Measurements from ENCODE around the gene ZRSR2.
"Not testable (repeated sequence)": the region's sequence is repeated elsewhere in the genome, so short reads cannot be mapped to it uniquely, and the experiment has no call there.

ZRSR2 gene

GRCh38 chrX:15825936-15826335 lies 35.7 kb downstream of the ZRSR2 start:
- no peak overlapping the region for H3K27ac ChIP-seq (ENCODE audit: low read depth, low read length)
- no peaks in the 10 kb centered on the region for H3K9me3 ChIP-seq (ENCODE audit: control insufficient read depth, insufficient read depth, low read depth, low read length)
- no peak overlapping the region for H3K9ac ChIP-seq (ENCODE audit: low read length)
- H3K4me1 ChIP-seq (ENCODE audit: control insufficient read depth, insufficient read depth, low read length) = no peaks in the 10 kb centered on the region; the same call in 1 of the 2 replicates
- no peak overlapping the region for H3K4me3 ChIP-seq (ENCODE audit: low read depth, low read length)
- H3K36me3 ChIP-seq (ENCODE audit: control insufficient read depth, insufficient read depth, low read length) = peaks cover 52% of the 10 kb centered on the region
- no peaks in the 10 kb centered on the region for H3K27me3 ChIP-seq (ENCODE audit: control insufficient read depth, insufficient read depth, low read length)

DNA sequence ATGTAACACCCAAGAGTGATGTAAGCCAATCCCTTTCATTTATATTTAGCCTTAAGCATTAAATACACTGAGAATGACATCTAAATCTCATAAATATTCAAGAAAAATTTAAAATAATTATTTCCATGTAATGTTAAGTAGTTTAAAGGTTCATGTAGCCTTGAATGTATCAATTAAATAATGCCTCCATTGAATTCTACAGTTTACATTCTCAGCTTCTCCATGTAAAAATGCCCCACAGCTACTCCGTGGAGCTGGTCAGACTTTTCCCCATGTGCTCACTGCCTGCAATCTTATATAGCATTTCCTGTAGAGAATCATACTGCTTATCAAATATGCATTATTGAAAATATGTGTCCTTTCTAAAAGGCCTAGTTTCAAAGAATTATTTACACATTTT lies 38.9 kb downstream of the ZRSR2 start:
- no peak overlapping the region for H3K27ac ChIP-seq (ENCODE audit: low read depth, low read length)
- peaks cover 13% of the 10 kb centered on the region for H3K4me1 ChIP-seq (ENCODE audit: control insufficient read depth, insufficient read depth, low read length)
- H3K9ac ChIP-seq (ENCODE audit: low read length) = no peak overlapping the region
- H3K27me3 ChIP-seq (ENCODE audit: control insufficient read depth, insufficient read depth, low read length) = no peaks in the 10 kb centered on the region
- H3K36me3 ChIP-seq (ENCODE audit: control insufficient read depth, insufficient read depth, low read length) = peaks cover 42% of the 10 kb centered on the region
- no peak overlapping the region for H3K4me3 ChIP-seq (ENCODE audit: low read depth, low read length)
- H3K9me3 ChIP-seq (ENCODE audit: control insufficient read depth, insufficient read depth, low read depth, low read length) = no peaks in the 10 kb centered on the region

DNA sequence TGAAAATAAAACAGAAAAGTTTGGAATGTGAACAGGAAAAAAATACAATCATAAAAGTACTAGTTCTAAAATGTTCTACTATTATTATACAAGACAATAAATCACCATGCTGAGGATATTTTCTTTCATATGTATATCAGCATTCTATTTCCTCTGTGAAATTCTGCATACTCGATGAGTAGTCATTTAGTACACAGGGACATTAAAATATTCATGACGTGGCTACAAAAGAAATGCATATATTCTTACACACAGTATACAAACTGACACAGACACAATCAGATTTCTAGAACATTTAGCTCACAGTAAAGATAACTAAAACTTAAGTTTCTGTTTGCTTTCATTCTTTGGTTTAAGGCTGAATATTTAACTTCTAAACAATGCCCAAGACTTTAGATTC lies 41.1 kb downstream of the ZRSR2 start:
- H3K4me3 ChIP-seq (ENCODE audit: low read depth, low read length); H3K27me3 ChIP-seq (ENCODE audit: control insufficient read depth, insufficient read depth, low read length); H3K27ac ChIP-seq (ENCODE audit: low read depth, low read length); H3K9me3 ChIP-seq (ENCODE audit: control insufficient read depth, insufficient read depth, low read depth, low read length); H3K9ac ChIP-seq (ENCODE audit: low read length): not testable (repeated sequence)
- peaks cover 18% of the 10 kb centered on the region for H3K4me1 ChIP-seq (ENCODE audit: control insufficient read depth, insufficient read depth, low read length)
- peaks cover 45% of the 10 kb centered on the region for H3K36me3 ChIP-seq (ENCODE audit: control insufficient read depth, insufficient read depth, low read length)

DNA sequence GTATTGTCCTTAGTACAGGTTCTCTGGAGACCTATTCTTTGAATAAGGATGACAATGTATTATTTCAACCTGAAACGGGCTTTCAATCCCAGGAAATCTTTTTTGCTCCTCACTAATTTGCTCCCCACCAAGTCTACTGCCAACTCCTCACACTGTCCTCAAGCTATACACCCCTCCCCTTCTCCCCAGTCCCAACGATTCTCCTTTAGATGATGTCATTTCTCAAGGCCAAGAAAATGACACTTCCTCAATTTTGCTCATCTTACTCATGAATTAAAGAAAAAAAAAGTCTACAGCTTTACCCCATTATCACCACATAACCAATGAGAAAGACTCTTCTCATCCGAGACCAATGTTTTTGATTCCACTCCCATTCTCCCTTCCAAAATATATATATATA lies 43.8 kb downstream of the ZRSR2 start:
- H3K4me1 ChIP-seq (ENCODE audit: control insufficient read depth, insufficient read depth, low read length) = peaks cover 18% of the 10 kb centered on the region; the same call in 1 of the 2 replicates
- H3K4me3 ChIP-seq (ENCODE audit: low read depth, low read length) = no peak overlapping the region
- H3K36me3 ChIP-seq (ENCODE audit: control insufficient read depth, insufficient read depth, low read length) = peaks cover 56% of the 10 kb centered on the region
- no peaks in the 10 kb centered on the region for H3K27me3 ChIP-seq (ENCODE audit: control insufficient read depth, insufficient read depth, low read length)
- H3K27ac ChIP-seq (ENCODE audit: low read depth, low read length) = no peak overlapping the region
- no peaks in the 10 kb centered on the region for H3K9me3 ChIP-seq (ENCODE audit: control insufficient read depth, insufficient read depth, low read depth, low read length)
- H3K9ac ChIP-seq (ENCODE audit: low read length) = no peak overlapping the region

DNA sequence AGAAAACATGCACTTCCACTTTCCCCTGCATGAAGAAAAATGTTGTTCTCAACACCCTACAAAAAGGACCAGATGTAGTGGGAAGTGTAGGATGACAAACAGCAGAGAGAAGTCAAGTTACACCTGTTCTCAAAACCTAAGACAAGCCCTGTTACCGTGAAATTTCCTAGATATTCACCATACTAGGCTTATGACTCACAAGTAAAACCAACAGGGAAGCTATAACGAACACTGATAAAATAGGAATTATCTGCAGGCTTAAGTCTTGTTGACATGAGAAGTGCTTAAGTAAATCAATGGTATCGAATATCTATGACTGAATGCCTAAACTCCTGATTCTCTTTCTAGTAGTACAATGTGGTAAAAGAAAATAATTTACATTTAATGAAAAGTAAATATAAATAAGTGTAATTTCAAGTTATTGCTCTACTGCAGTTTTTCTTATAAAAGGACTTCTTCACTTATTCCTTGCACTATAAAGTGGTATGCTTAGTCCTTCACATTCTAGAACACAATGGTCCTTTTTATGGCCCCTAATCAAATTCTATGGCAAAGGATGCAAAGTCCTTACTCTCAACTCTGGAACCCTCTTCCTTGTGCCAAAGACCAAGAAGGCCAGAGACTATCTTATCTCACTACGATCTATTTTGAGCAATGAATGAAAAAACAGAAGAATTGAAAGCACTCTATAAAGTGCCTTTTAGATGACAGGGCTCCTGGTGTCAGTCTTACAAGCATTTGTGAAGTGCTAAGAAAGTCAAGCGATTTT lies 44.7 kb downstream of the ZRSR2 start:
- Histone ChIP-seq H3K9ac (ENCODE audit: low read length) (no peak overlapping the region), H3K27ac (ENCODE audit: low read depth, low read length) (no peak overlapping the region), H3K27me3 (ENCODE audit: control insufficient read depth, insufficient read depth, low read length) (no peaks in the 10 kb centered on the region), H3K4me1 (ENCODE audit: control insufficient read depth, insufficient read depth, low read length) (peaks cover 18% of the 10 kb centered on the region; the same call in 1 of the 2 replicates), H3K4me3 (ENCODE audit: low read depth, low read length) (no peak overlapping the region), H3K36me3 (ENCODE audit: control insufficient read depth, insufficient read depth, low read length) (peaks cover 57% of the 10 kb centered on the region), H3K9me3 (ENCODE audit: control insufficient read depth, insufficient read depth, low read depth, low read length) (no peaks in the 10 kb centered on the region)

DNA sequence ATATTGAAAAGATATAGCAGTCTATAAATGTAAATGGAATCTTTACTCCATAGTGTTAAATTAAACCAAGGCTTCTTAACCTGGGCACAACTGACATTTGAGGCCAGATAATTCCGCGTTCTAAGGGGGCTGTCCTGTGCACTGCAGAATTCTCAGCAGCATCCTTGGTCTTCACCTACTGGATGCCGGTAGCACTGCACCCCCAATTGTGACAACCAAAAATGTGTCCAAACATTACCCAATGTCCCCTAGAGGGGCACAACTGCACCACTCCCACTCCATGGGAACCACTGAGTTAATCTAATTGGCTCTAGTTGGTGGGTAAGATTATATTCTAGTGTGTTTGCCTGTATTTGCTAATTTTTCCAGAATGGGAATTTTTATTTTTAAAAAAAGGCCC lies 47.7 kb downstream of the ZRSR2 start:
- H3K27me3 ChIP-seq (ENCODE audit: control insufficient read depth, insufficient read depth, low read length) = no peaks in the 10 kb centered on the region
- H3K4me1 ChIP-seq (ENCODE audit: control insufficient read depth, insufficient read depth, low read length) = peaks cover 19% of the 10 kb centered on the region; the same call in 1 of the 2 replicates
- H3K9ac ChIP-seq (ENCODE audit: low read length) = no peak overlapping the region
- H3K36me3 ChIP-seq (ENCODE audit: control insufficient read depth, insufficient read depth, low read length) = peaks cover 78% of the 10 kb centered on the region
- no peak overlapping the region for H3K27ac ChIP-seq (ENCODE audit: low read depth, low read length)
- no peaks in the 10 kb centered on the region for H3K9me3 ChIP-seq (ENCODE audit: control insufficient read depth, insufficient read depth, low read depth, low read length)
- no peak overlapping the region for H3K4me3 ChIP-seq (ENCODE audit: low read depth, low read length)

DNA sequence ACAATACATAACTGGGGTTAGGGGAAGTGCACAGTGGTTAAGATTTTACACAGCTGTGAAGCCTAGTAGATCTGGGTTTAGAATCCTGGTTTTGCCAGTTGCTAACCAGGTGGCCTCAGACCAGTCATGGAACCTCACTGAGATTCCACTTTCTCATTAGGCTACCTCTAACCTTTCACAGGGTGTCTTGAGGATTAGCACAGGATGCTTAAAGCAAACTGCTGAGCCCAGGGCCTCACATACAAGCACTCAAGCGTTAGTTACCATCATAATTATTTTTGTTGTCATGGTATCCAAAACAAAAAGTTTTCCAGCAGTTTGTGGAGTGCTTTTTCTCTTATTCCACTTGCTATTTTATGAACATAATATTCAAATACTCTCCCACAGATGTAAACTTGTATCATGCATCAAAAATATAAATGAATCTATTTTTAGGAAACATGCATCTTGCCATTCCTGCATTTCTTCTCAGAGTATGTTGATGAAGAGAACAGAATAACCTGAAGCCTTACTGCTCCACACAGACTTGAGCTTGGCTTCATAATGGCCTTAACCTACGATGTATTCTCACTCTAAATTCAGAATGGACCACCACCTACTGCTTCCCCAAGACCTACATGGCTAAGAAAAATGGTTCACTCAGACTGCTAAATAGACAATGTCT lies 51.7 kb downstream of the ZRSR2 start:
- Histone ChIP-seq H3K9me3 (ENCODE audit: control insufficient read depth, insufficient read depth, low read depth, low read length) (no peaks in the 10 kb centered on the region), H3K9ac (ENCODE audit: low read length) (no peak overlapping the region), H3K4me1 (ENCODE audit: control insufficient read depth, insufficient read depth, low read length) (peaks cover 5% of the 10 kb centered on the region; the same call in 1 of the 2 replicates), H3K4me3 (ENCODE audit: low read depth, low read length) (no peak overlapping the region), H3K27me3 (ENCODE audit: control insufficient read depth, insufficient read depth, low read length) (no peaks in the 10 kb centered on the region), H3K36me3 (ENCODE audit: control insufficient read depth, insufficient read depth, low read length) (peaks cover 99% of the 10 kb centered on the region), H3K27ac (ENCODE audit: low read depth, low read length) (no peak overlapping the region)

GRCh38 chrX:15843960-15844359 lies 53.7 kb downstream of the ZRSR2 start:
- Histone ChIP-seq H3K4me3 (ENCODE audit: low read depth, low read length) (no peak overlapping the region), H3K27me3 (ENCODE audit: control insufficient read depth, insufficient read depth, low read length) (no peaks in the 10 kb centered on the region), H3K9me3 (ENCODE audit: control insufficient read depth, insufficient read depth, low read depth, low read length) (no peaks in the 10 kb centered on the region), H3K27ac (ENCODE audit: low read depth, low read length) (no peak overlapping the region), H3K4me1 (ENCODE audit: control insufficient read depth, insufficient read depth, low read length) (peaks cover 21% of the 10 kb centered on the region; the same call in 1 of the 2 replicates), H3K9ac (ENCODE audit: low read length) (no peak overlapping the region), H3K36me3 (ENCODE audit: control insufficient read depth, insufficient read depth, low read length) (peaks cover 99% of the 10 kb centered on the region)

DNA sequence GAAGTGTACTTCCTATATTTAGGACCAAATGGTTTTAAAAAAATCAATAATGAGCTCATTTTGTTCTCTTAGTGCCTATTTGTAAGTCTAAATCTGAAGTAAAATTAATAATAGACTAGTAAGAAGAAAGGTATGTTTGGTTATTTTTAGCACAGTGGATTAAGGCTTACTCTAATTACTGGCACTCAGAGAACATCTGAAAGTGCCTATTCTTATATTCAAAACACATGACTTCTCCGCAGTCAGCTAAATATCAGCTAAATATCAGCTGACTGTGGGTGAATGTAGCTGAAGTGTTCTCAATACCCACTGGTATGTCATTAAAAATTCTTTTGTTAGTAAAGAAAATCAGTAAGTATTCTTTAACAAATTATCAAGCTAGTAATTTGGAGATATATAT lies 58.3 kb downstream of the ZRSR2 start:
- Histone ChIP-seq H3K4me1 (ENCODE audit: control insufficient read depth, insufficient read depth, low read length) (peaks cover 43% of the 10 kb centered on the region), H3K4me3 (ENCODE audit: low read depth, low read length) (no peak overlapping the region), H3K9ac (ENCODE audit: low read length) (no peak overlapping the region), H3K27ac (ENCODE audit: low read depth, low read length) (peak overlapping the region; percentile 43; the same call in 1 of the 2 replicates), H3K36me3 (ENCODE audit: control insufficient read depth, insufficient read depth, low read length) (peaks cover 91% of the 10 kb centered on the region), H3K27me3 (ENCODE audit: control insufficient read depth, insufficient read depth, low read length) (no peaks in the 10 kb centered on the region), H3K9me3 (ENCODE audit: control insufficient read depth, insufficient read depth, low read depth, low read length) (no peaks in the 10 kb centered on the region)

GRCh38 chrX:15849555-15849954 lies 59.3 kb downstream of the ZRSR2 start:
- no peak overlapping the region for H3K27ac ChIP-seq (ENCODE audit: low read depth, low read length)
- peaks cover 82% of the 10 kb centered on the region for H3K36me3 ChIP-seq (ENCODE audit: control insufficient read depth, insufficient read depth, low read length)
- H3K9me3 ChIP-seq (ENCODE audit: control insufficient read depth, insufficient read depth, low read depth, low read length) = no peaks in the 10 kb centered on the region
- peaks cover 41% of the 10 kb centered on the region for H3K4me1 ChIP-seq (ENCODE audit: control insufficient read depth, insufficient read depth, low read length)
- no peak overlapping the region for H3K4me3 ChIP-seq (ENCODE audit: low read depth, low read length)
- no peak overlapping the region for H3K9ac ChIP-seq (ENCODE audit: low read length)
- no peaks in the 10 kb centered on the region for H3K27me3 ChIP-seq (ENCODE audit: control insufficient read depth, insufficient read depth, low read length)

GRCh38 chrX:15853586-15854079 lies 63.3 kb downstream of the ZRSR2 start:
- Histone ChIP-seq H3K4me1 (ENCODE audit: control insufficient read depth, insufficient read depth, low read length) (peaks cover 42% of the 10 kb centered on the region), H3K9ac (ENCODE audit: low read length) (peak overlapping the region; percentile 68), H3K4me3 (ENCODE audit: low read depth, low read length) (peak overlapping the region; percentile 84), H3K36me3 (ENCODE audit: control insufficient read depth, insufficient read depth, low read length) (peaks cover 41% of the 10 kb centered on the region), H3K27me3 (ENCODE audit: control insufficient read depth, insufficient read depth, low read length) (no peaks in the 10 kb centered on the region), H3K27ac (ENCODE audit: low read depth, low read length) (peak overlapping the region; percentile 54; the same call in 1 of the 2 replicates), H3K9me3 (ENCODE audit: control insufficient read depth, insufficient read depth, low read depth, low read length) (no peaks in the 10 kb centered on the region)

All from HUES6 (cell line).